Hepatocyte (in vitro differentiated cells): Measurements from ENCODE around the gene MOSMO.

Experiments
- CTCF ChIP-seq: fragments of 200-600 bp; sonication (generic); IDR thresholded peaks from 2 replicates; pipeline ENCODE4 v1.5.1; 2016; ENCODE audit warnings: antibody characterized with exemption, mild to moderate bottlenecking; ENCODE audit not compliant: poor library complexity
- EZH2 ChIP-seq: fragments of 200-600 bp; sonication (generic); IDR thresholded peaks from 2 replicates; pipeline ENCODE4 v1.6.1; 2016; ENCODE audit warnings: antibody characterized with exemption, mild to moderate bottlenecking, borderline replicate concordance
- EZH2phosphoT487 ChIP-seq: fragments of 200-600 bp; sonication (generic); IDR thresholded peaks from one replicate; pipeline ENCODE4 v1.6.1; 2018; ENCODE audit warnings: antibody characterized with exemption, mild to moderate bottlenecking, low read depth, moderate library complexity; ENCODE audit not compliant: unreplicated experiment, severe bottlenecking

DNA sequence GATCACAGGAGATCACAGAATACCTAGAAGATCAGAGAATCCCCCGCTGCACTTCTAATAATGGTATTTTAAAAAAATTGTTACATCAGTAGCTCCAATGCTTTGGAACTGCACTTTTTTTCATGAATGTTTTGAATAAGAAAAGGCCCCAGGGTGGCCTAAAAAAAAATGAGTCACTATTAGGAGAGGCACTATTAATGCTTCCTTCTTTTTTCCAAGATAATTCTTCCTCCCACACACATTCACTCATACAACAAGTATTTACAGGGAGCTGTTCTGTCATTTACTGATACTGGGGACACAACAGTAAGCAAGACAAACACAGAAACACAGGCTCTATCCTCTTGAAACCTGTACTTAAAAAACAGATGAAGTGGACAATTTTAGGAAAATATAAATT, 6.3 kb upstream of the MOSMO start:
- TF ChIP-seq CTCF (no peak), EZH2 (no peak), EZH2phosphoT487 (no peak)
